Cerebellar cortex (tissue), 1 donor: Measurements from ENCODE around the gene DDC.
A peak's percentile ranks its signal among the peaks of the same experiment; 100 is the strongest.

Source experiments
- DNase-seq: peaks from one replicate; pipeline ENCODE4 v3.0.0-alpha.2; 2015; ENCODE audit warnings: low spot score

Gene DDC

GRCh38 chr7:50455658-50456057 is 109.5 kb downstream of the DDC start:
- no peak for DNase-seq

- no peak for DNase-seq
Measured at GRCh38 chr7:50454968-50455367, 110.2 kb downstream of the DDC start.

- peak; percentile 6 for DNase-seq
Measured at GRCh38 chr7:50450590-50451032, 114.6 kb downstream of the DDC start.

GRCh38 chr7:50449881-50450589 is 115.2 kb downstream of the DDC start, which contains the start of gene FIGNL1:
TSS of gene FIGNL1 (minus strand) at chr7:50450350. CDS start at chr7:50447287, 3,063 bp downstream.
- peak; percentile 76 for DNase-seq

- peak; percentile 22 for DNase-seq
Measured at GRCh38 chr7:50449501-50449880, 115.7 kb downstream of the DDC start.

- DNase-seq = no peak
Measured at GRCh38 chr7:50448823-50449222, 116.4 kb downstream of the DDC start.

- DNase-seq = no peak
Measured at GRCh38 chr7:50446542-50446960, 118.7 kb downstream of the DDC start.

- no peak for DNase-seq
Measured at GRCh38 chr7:50436133-50436806, 128.9 kb downstream of the DDC start.

- no peak for DNase-seq
Measured at GRCh38 chr7:50431722-50432305, 133.4 kb downstream of the DDC start.

- DNase-seq = peak; percentile 45
Measured at GRCh38 chr7:50431316-50431715, 133.9 kb downstream of the DDC start.

- DNase-seq = no peak
Measured at GRCh38 chr7:50428911-50429310, 136.3 kb downstream of the DDC start.

GRCh38 chr7:50427518-50427917 is 137.7 kb downstream of the DDC start:
- no peak for DNase-seq

GRCh38 chr7:50426280-50427045 is 138.7 kb downstream of the DDC start:
- no peak for DNase-seq

- DNase-seq = no peak
Measured at GRCh38 chr7:50425318-50425717, 139.9 kb downstream of the DDC start.

- no peak for DNase-seq
Measured at GRCh38 chr7:50423860-50424259, 141.3 kb downstream of the DDC start.

- no peak for DNase-seq
Measured at GRCh38 chr7:50422858-50423257, 142.3 kb downstream of the DDC start.

- DNase-seq = no peak
Measured at GRCh38 chr7:50421043-50421442, 144.2 kb downstream of the DDC start.

- no peak for DNase-seq
Measured at GRCh38 chr7:50418526-50419290, 146.5 kb downstream of the DDC start.

GRCh38 chr7:50418086-50418515 is 147.1 kb downstream of the DDC start:
- peak; percentile 63 for DNase-seq

GRCh38 chr7:50416527-50417182 is 148.6 kb downstream of the DDC start:
- DNase-seq = no peak

GRCh38 chr7:50415844-50416364 is 149.3 kb downstream of the DDC start:
- no peak for DNase-seq
